Measurements from ENCODE around the gene SLC34A1. TPM values are rescaled to one million over a fixed set of nuclear protein-coding genes. Genes with fewer than 3 reads are reported as not detected.
"Not testable (repeated sequence)": the region's sequence is repeated elsewhere in the genome, so short reads cannot be mapped to it uniquely, and the experiment has no call there.

Gene SLC34A1
- total RNA-seq (not detected), polyA plus RNA-seq (not detected)
- long read RNA-seq, donor 1: 0 reads
- long read RNA-seq, donor 2: 0 reads
- long read RNA-seq, donor 3: 0 reads
- long read RNA-seq, donor 4: 0 reads

DNA sequence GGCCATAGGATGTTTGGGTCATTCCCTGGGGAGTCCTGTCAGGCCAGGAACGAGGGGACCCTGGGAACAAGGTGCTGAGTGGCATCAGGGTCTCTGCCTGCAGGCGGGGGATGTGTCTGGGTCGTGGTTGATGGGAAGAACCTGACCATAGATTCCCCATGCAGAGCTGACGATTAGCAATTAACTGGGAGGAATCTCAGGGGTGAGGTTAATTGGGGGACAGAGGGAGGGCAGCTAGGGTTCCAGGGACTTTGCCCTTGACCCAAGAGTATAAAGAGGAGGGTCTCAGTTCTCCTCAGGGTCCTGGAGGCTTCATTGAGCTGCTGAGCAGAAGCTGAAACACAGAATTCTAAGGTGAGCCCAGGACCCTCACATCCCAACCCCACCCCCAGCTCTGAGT, at the start of gene SLC34A1:
Gene SLC34A1 (plus strand): TSS at position 301 of the 400 bp plus-strand sequence. CDS start 1,308 bp downstream, outside the sequence.
- intact Hi-C loops (cut with DNase I): no loop called here
- Histone ChIP-seq H3K9me3 (ENCODE audit: control insufficient read depth, low read length) (no peaks in the 10 kb centered on the region), H3K27me3 (ENCODE audit: control insufficient read depth, insufficient read depth) (no peaks in the 10 kb centered on the region), H3K4me3 (ENCODE audit: low read length) (no peak within 1 kb of the TSS), H3K27ac (ENCODE audit: low read length) (no peak within 1 kb of the TSS), H3K4me1 (ENCODE audit: control insufficient read depth, insufficient read depth, low read length) (no peaks in the 10 kb centered on the region)
- ATAC-seq (no peak), DNase-seq (no peak)
- 63% methylated on average over 4 of the region's 4 CpGs for WGBS

DNA sequence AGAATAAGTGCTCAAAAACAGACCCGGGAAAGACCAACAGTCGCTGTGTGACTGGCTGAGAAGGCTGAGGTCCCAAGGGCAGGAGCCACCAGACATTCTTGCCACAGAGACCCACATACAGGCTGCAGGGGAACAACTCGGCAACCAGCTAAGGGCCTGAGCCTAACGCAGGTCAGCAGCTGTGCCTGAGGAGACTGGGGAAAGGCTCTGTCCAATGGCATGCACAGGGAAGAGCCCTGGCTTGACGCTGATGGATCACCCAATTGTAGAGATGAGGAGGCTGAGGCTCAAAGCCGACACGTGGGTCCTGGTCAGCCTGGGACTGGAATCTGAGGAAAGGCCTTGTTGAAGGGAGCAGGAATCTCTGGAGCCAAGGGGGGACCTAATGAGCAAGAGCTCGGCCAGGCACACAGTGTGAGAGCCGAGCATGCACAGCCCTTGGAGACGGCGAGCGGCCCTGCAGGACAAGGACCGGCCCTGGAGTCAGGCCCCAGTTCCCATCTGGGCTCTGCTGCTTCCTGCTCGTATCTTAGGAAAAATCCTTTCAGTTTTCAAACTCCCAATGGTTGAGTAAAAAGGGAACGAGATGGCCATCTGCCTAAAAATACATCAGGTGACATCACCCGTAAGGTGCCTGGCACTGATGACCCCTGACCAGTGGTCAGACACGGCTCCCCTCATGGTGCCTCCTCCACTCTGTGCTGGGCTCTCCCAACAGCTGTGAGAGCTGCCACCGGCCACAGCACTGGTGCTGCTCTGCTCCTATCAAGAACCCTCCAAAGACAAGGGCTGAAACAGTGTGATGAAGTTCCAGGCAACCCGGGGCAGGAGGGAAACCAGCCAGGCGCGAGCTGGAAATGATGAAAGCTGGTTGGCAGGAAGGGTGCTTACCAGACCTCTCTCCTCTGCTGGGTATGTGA, 49.2 kb upstream of the SLC34A1 start:
- Histone ChIP-seq H3K9me3 (ENCODE audit: control insufficient read depth, low read length) (no peaks in the 10 kb centered on the region), H3K4me1 (ENCODE audit: control insufficient read depth, insufficient read depth, low read length) (no peaks in the 10 kb centered on the region), H3K27me3 (ENCODE audit: control insufficient read depth, insufficient read depth) (no peaks in the 10 kb centered on the region), H3K27ac (ENCODE audit: low read length) (no peak overlapping the region), H3K4me3 (ENCODE audit: low read length) (no peak overlapping the region)
- DNase-seq: peak in 2 of 3 donors; percentile 69 to 71
- intact Hi-C loops (cut with DNase I): no loop called here
- ATAC-seq: peak; percentile 44 to 60
- WGBS: 79% methylated on average over 21 of the region's 21 CpGs

DNA sequence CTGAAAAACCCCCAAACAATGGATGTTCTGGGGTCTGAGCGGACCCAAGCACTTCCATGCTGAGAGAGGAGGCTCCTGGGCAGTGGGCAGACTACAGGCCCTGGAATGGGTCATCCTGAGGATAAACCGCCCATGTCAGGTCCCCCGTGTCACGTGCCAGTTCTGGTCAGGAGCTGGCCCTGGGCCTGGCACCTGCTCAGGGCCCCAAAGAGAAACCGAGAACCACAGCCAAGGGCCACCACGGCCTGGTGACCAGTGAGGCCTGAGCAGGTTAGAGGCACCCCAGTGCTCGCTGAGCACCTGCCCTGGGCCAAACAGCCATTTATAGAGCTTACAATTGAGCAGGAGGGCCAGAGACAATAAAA, 48.6 kb upstream of the SLC34A1 start:
- H3K27me3 ChIP-seq (ENCODE audit: control insufficient read depth, insufficient read depth): no peaks in the 10 kb centered on the region
- no peak overlapping the region for H3K4me3 ChIP-seq (ENCODE audit: low read length)
- WGBS: 74% methylated on average over 7 of the region's 7 CpGs
- DNase-seq: peak in 1 of 3 donors; percentile 60
- peak; percentile 3 to 10 for ATAC-seq
- no peak overlapping the region for H3K27ac ChIP-seq (ENCODE audit: low read length)
- no peaks in the 10 kb centered on the region for H3K9me3 ChIP-seq (ENCODE audit: control insufficient read depth, low read length)
- H3K4me1 ChIP-seq (ENCODE audit: control insufficient read depth, insufficient read depth, low read length): no peaks in the 10 kb centered on the region
- intact Hi-C loops (cut with DNase I): no loop called here

DNA sequence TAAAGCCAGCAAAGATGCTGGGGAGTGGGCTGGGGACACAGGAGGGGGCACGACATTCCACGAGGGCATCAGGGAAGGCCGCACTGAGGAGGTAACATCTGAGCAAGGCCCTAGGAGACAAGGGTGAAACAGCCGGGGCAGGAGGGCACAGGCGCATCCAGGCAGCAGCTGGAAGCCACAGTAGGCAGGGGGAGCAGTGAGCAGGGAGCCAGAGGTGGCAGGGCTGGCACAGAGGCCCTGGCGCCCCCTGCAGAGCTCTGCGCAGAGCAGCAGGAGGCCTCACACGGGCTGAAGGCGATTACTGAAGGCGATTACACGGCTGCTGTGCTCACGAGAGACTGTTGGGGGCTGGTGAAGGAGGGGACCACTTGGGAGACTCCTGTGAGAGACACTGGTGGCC, 48.1 kb upstream of the SLC34A1 start:
- 70% methylated on average over 12 of the region's 12 CpGs for WGBS
- no peaks in the 10 kb centered on the region for H3K4me1 ChIP-seq (ENCODE audit: control insufficient read depth, insufficient read depth, low read length)
- no peak overlapping the region for H3K27ac ChIP-seq (ENCODE audit: low read length)
- no peaks in the 10 kb centered on the region for H3K9me3 ChIP-seq (ENCODE audit: control insufficient read depth, low read length)
- H3K27me3 ChIP-seq (ENCODE audit: control insufficient read depth, insufficient read depth): no peaks in the 10 kb centered on the region
- DNase-seq (peak in 1 of 3 donors; percentile 27), ATAC-seq (no peak)
- no peak overlapping the region for H3K4me3 ChIP-seq (ENCODE audit: low read length)
- intact Hi-C loops (cut with DNase I): no loop called here

DNA sequence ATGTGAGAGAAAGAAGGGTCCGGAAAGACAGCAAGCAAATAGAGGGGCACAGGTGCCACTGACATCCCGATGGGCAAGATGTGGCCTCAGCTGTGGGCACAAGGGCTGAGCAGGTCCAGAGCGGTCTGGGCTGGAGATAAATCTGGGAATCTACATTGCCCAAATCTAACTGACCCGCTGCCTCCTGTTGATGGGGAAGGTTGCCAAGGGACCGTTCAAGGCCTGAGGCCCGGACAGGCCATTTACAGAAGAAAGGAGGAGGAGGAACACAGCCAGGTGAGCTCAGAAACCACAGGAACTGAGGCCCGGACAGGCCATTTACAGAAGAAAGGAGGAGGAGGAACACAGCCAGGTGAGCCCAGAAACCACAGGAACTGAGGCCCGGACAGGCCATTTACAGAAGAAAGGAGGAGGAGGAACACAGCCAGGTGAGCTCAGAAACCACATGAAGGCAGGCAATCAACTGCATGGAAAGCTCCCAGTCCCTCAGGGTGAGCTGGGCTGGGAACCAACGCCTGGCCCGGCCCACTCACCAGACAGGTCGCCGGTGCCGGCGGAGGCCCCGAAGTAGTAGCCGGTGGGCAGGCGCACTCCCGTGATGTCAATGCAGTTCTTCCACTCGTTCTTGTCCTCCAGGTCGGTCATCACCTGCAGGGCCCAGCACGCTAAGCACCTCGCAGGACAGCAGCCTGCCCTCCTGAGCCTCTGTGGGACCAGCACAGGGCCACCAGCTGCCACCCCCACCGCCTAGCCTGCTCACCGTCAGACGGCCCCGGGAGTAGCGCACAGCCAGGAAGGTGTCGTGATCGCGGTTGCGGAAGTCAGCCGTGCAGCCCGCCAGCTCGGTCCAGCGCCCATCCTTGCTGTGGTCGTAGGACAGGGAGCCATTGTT, 47.4 kb upstream of the SLC34A1 start:
- Histone ChIP-seq H3K4me3 (ENCODE audit: low read length) (no peak overlapping the region), H3K9me3 (ENCODE audit: control insufficient read depth, low read length) (no peaks in the 10 kb centered on the region), H3K4me1 (ENCODE audit: control insufficient read depth, insufficient read depth, low read length) (no peaks in the 10 kb centered on the region), H3K27me3 (ENCODE audit: control insufficient read depth, insufficient read depth) (no peaks in the 10 kb centered on the region), H3K27ac (ENCODE audit: low read length) (no peak overlapping the region)
- DNase-seq (peak in 1 of 3 donors; percentile 37), ATAC-seq (no peak)
- intact Hi-C loops (cut with DNase I): no loop called here
- 94% methylated on average over 36 of the region's 36 CpGs for WGBS

DNA sequence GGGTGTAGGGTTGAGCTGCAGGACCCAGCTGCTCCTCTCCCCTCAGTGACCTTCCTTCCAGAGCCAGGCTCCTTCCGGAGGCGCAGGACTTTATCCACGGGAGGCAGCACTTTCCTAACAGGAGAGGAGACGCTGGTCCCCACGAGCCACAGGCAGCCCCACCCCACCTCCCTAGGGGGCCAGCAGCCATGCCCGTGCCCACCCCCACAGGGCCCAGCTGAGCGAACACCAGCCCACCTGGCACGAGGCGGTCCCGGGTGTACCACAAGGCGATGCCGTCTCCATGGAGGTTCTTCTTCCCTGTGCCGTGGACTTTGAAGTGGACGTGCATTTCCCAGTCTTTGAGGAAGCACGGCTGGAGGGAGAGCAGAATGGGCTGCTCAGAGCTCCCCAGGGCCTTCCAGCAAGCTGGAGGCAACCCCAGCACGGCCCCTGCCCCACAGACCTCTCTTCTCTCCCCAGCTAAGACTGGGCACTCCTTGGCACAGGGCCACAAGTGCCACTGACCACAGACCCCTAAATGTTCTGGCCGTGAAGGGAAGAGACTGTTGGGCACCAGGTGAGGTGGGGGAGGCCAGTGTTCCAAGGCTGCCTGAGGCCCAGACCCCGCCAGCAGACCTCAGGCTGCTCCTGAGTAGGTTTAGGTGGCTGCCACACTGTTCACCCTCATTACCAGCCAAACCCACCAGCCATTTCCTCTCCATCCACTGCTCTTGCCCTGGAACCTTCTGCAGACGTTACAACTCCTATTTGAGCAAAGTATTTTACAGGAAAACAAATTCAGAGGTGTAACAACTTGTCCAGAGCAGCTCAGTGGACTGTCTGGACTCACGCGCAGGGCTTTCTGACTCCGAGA, 45.8 kb upstream of the SLC34A1 start:
- no peaks in the 10 kb centered on the region for H3K4me1 ChIP-seq (ENCODE audit: control insufficient read depth, insufficient read depth, low read length)
- peak in 1 of 2 donors; percentile 19 for ATAC-seq
- H3K27ac ChIP-seq (ENCODE audit: low read length): no peak overlapping the region
- DNase-seq: peak in 1 of 3 donors; percentile 48
- no peak overlapping the region for H3K4me3 ChIP-seq (ENCODE audit: low read length)
- no peaks in the 10 kb centered on the region for H3K27me3 ChIP-seq (ENCODE audit: control insufficient read depth, insufficient read depth)
- 85% methylated on average over 22 of the region's 22 CpGs for WGBS
- intact Hi-C loops (cut with DNase I): no loop called here
- no peaks in the 10 kb centered on the region for H3K9me3 ChIP-seq (ENCODE audit: control insufficient read depth, low read length)

DNA sequence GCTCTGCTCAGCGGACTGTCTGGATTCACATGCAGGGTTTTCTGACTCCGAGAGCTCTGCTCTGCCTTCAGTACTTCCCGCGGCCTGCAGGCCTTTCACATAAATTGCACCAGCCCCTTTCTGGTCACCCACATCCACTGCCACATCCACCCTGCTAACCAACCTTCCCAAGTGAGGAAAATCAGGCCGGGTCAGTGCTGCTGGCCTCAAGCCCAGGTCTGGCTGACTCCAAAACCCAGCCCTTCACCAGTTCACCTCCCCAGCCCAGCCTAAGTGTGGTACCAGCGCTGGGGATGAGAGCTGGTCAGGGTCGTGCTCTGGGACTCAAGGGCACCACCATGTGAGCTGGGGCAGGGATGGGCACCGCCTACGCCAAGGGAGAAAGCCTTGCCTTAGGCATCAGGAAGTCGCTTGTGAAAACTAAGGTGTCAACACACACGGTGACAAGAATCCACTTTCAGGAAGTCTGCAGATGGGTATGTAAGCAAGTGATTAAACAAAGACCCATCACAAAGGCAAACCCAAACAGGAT, 45.1 kb upstream of the SLC34A1 start:
- ATAC-seq: no peak
- Histone ChIP-seq H3K27ac (ENCODE audit: low read length) (no peak overlapping the region), H3K27me3 (ENCODE audit: control insufficient read depth, insufficient read depth) (no peaks in the 10 kb centered on the region), H3K4me1 (ENCODE audit: control insufficient read depth, insufficient read depth, low read length) (no peaks in the 10 kb centered on the region), H3K9me3 (ENCODE audit: control insufficient read depth, low read length) (no peaks in the 10 kb centered on the region), H3K4me3 (ENCODE audit: low read length) (no peak overlapping the region)
- intact Hi-C loops (cut with DNase I): no loop called here
- peak in 1 of 3 donors; percentile 32 for DNase-seq
- 74% methylated on average over 11 of the region's 11 CpGs for WGBS

DNA sequence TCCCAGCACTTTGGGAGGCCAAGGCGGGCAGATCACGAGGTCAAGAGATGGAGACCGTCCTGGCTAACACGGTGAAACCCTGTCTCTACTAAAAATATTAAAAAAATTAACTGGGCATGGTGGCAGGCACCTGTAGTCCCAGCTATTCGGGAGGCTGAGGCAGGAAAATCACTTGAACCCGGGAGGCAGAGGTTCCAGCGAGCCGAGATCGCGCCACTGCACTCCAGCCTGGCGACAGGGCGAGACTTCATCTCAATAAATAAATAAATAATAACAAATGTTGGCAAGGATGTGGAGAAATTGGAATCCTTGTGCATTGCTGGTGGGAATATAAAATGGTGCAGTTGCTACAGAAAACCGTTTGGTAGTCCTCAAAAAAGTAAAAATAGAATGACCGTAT, 41.2 kb upstream of the SLC34A1 start:
- H3K4me3 ChIP-seq (ENCODE audit: low read length); H3K9me3 ChIP-seq (ENCODE audit: control insufficient read depth, low read length); H3K27ac ChIP-seq (ENCODE audit: low read length); intact Hi-C loops (cut with DNase I); ATAC-seq; H3K27me3 ChIP-seq (ENCODE audit: control insufficient read depth, insufficient read depth); H3K4me1 ChIP-seq (ENCODE audit: control insufficient read depth, insufficient read depth, low read length): not testable (repeated sequence)
- DNase-seq: peak in 1 of 3 donors; percentile 10
- 92% methylated on average over 14 of the region's 14 CpGs for WGBS

GRCh38 chr5:177343777-177344176, 40.5 kb upstream of the SLC34A1 start:
- H3K27ac ChIP-seq (ENCODE audit: low read length): no peak overlapping the region
- no peak for ATAC-seq
- H3K4me3 ChIP-seq (ENCODE audit: low read length): no peak overlapping the region
- no peaks in the 10 kb centered on the region for H3K27me3 ChIP-seq (ENCODE audit: control insufficient read depth, insufficient read depth)
- H3K9me3 ChIP-seq (ENCODE audit: control insufficient read depth, low read length): no peaks in the 10 kb centered on the region
- no peak for DNase-seq
- intact Hi-C loops (cut with DNase I): no loop called here
- no peaks in the 10 kb centered on the region for H3K4me1 ChIP-seq (ENCODE audit: control insufficient read depth, insufficient read depth, low read length)
- WGBS: 98% methylated on average over 6 of the region's 6 CpGs

GRCh38 chr5:177344891-177345290, 39.3 kb upstream of the SLC34A1 start:
- no peak overlapping the region for H3K4me3 ChIP-seq (ENCODE audit: low read length)
- no peaks in the 10 kb centered on the region for H3K9me3 ChIP-seq (ENCODE audit: control insufficient read depth, low read length)
- H3K27ac ChIP-seq (ENCODE audit: low read length): no peak overlapping the region
- no peaks in the 10 kb centered on the region for H3K4me1 ChIP-seq (ENCODE audit: control insufficient read depth, insufficient read depth, low read length)
- intact Hi-C loops (cut with DNase I): no loop called here
- DNase-seq: no peak
- ATAC-seq: no peak
- H3K27me3 ChIP-seq (ENCODE audit: control insufficient read depth, insufficient read depth): no peaks in the 10 kb centered on the region
- WGBS: 95% methylated on average over 6 of the region's 6 CpGs

Measured in right cardiac atrium (tissue), 5 donors.